AG09309 (cell line): ENCODE measurements around the gene TSHZ1.

ENCODE experiments used
- DNase-seq: peaks from one replicate; pipeline ENCODE4 v3.0.0-alpha.2; 2010; ENCODE audit warnings: low read depth
- H3K4me3 ChIP-seq: 2 replicates; pipeline ENCODE4 v1.5.1; 2011; ENCODE audit warnings: mild to moderate bottlenecking, low read depth, low read length, moderate library complexity; ENCODE audit not compliant: control insufficient read depth
- CTCF ChIP-seq: IDR thresholded peaks from 2 replicates; pipeline ENCODE4 v1.5.1; 2011; ENCODE audit warnings: mild to moderate bottlenecking, low read depth, low read length, inconsistent platforms; ENCODE audit not compliant: insufficient read depth, control insufficient read depth; ENCODE audit errors: missing control alignments

TSHZ1 gene

DNA sequence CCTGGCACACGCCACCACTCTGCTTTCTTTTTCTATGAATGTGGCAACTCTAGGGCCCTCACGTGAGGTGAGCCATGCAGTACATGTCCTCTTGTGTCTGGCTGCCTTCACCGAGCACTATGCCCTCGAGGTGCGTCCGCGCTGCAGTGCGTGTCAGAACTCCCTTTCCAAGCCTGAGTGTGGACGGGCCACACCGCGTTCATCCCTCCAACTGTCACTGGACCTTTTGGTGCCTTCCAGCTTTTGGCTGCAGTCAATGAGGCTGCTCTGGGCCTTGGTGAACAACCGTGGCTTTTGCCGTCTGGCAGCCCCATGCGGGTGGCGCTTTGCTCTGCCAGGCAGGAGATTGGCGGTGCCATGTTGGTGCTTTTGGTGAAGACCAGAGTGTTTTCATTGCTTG is 74.0 kb downstream of the TSHZ1 start:
- no peak for TF ChIP-seq CTCF
- DNase-seq, result no peak
- no peak overlapping the region for H3K4me3 ChIP-seq

DNA sequence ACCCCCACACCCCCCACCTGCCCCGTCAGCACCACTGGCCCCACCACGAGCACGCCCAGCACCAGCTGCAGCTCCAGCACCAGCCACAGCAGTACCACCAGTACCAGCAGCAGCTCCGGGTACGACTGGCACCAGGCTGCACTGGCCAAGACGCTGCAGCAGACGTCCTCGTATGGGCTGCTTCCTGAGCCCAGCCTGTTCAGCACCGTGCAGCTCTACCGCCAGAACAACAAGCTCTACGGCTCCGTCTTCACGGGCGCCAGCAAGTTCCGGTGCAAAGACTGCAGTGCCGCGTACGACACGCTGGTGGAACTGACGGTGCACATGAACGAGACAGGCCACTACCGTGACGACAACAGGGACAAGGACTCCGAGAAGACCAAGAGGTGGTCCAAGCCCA is 75.3 kb downstream of the TSHZ1 start:
- H3K4me3 ChIP-seq, result no peak overlapping the region
- DNase-seq, result no peak
- no peak for TF ChIP-seq CTCF

DNA sequence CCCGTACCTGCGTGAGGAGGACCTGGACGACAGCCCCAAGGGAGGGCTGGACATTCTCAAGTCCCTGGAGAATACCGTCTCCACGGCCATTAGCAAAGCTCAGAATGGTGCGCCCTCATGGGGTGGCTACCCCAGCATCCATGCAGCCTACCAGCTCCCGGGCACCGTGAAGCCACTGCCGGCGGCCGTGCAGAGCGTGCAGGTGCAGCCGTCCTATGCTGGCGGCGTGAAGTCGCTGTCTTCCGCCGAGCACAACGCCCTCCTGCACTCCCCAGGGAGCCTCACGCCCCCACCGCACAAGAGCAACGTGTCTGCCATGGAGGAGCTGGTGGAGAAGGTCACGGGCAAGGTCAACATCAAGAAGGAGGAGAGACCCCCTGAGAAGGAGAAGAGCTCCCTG is 76.4 kb downstream of the TSHZ1 start:
- DNase-seq, result no peak
- no peak for TF ChIP-seq CTCF
- H3K4me3 ChIP-seq, result no peak overlapping the region

GRCh38 chr18:75287700-75288099 is 77.1 kb downstream of the TSHZ1 start:
- no peak overlapping the region for H3K4me3 ChIP-seq
- no peak for TF ChIP-seq CTCF
- DNase-seq, result no peak

DNA sequence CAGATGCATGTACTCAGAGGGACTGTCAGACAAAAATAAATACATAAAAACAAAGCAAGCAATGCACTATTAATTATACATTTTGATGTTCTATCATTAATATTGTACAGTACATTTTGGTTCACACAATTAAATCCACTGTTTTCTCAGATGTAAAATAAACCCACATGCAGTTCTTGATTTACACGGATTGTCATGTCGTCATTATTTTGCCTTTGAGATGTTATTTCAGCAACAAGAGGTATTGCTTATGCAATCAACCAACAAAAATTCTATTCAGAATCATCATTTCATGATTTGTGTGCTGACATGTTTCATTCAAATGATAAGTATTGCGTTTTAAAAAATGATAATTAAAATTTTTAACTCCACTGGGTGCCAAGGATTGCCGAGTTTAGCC is 79.2 kb downstream of the TSHZ1 start:
- no peak for TF ChIP-seq CTCF
- H3K4me3 ChIP-seq, result no peak overlapping the region
- no peak for DNase-seq

GRCh38 chr18:75290737-75291358 is 80.3 kb downstream of the TSHZ1 start:
- DNase-seq, result no peak
- no peak for TF ChIP-seq CTCF
- H3K4me3 ChIP-seq, result no peak overlapping the region

GRCh38 chr18:75291460-75291859 is 80.9 kb downstream of the TSHZ1 start:
- DNase-seq, result no peak
- no peak overlapping the region for H3K4me3 ChIP-seq
- no peak for TF ChIP-seq CTCF
